GM12891 (cell line): ENCODE data around the gene ABHD4.

Experiments
- DNase-seq: peaks from one replicate; pipeline ENCODE4 v3.0.0; 2011; ENCODE audit warnings: low spot score; ENCODE audit not compliant: insufficient read length
- FAIRE-seq: peaks from 2 replicates; lab custom pipeline; 2011; peaks lifted over from hg19 to GRCh38; lab: Jason Lieb, UNC
- PAX5 ChIP-seq: IDR thresholded peaks from 2 replicates; pipeline ENCODE4 v1.6.1; 2011; ENCODE audit warnings: low read length, moderate library complexity, mild to moderate bottlenecking; ENCODE audit not compliant: insufficient read depth, severe bottlenecking
- POLR2A ChIP-seq: IDR thresholded peaks from 2 replicates; pipeline ENCODE4 v1.6.1; 2011; ENCODE audit warnings: low read depth, low read length, control low read depth
- POLR2AphosphoS5 ChIP-seq: IDR thresholded peaks from 2 replicates; pipeline ENCODE4 v1.6.1; 2011; ENCODE audit warnings: low read depth, low read length, control low read depth
- POU2F2 ChIP-seq: IDR thresholded peaks from 2 replicates; pipeline ENCODE4 v1.6.1; 2011; ENCODE audit warnings: low read depth, mild to moderate bottlenecking, control low read depth, low read length, moderate library complexity
- SPI1 ChIP-seq: IDR thresholded peaks from 2 replicates; pipeline ENCODE4 v1.6.1; 2011; ENCODE audit warnings: low read depth, low read length, control low read depth
- TAF1 ChIP-seq: IDR thresholded peaks from 2 replicates; pipeline ENCODE4 v1.6.1; 2011; ENCODE audit warnings: low read depth, low read length, control low read depth

Gene ABHD4

GRCh38 chr14:22588526-22589095 is 9.5 kb upstream of the ABHD4 start:
- TF ChIP-seq PAX5 (no peak), POU2F2 (no peak), TAF1 (no peak), SPI1 (no peak), POLR2A (no peak), POLR2AphosphoS5 (no peak)
- no peak for DNase-seq
- no peak for FAIRE-seq

- DNase-seq (peak; percentile 86), FAIRE-seq (peak; percentile 100)
- peak; percentile 97 for TF ChIP-seq POLR2A
- peak; percentile 64 for TF ChIP-seq SPI1
- peak; percentile 92 for TF ChIP-seq TAF1
- TF ChIP-seq PAX5 = no peak
- TF ChIP-seq POU2F2 = peak; percentile 85
- peak; percentile 98 for TF ChIP-seq POLR2AphosphoS5
These were observed 8.8 kb upstream of the ABHD4 start, which contains the start of gene DAD1 for GRCh38 chr14:22589096-22589839. DAD1 (minus strand) TSS chr14:22589224; CDS start chr14:22589157, 67 bp downstream.

- no peak for TF ChIP-seq POLR2AphosphoS5
- no peak for TF ChIP-seq POLR2A
- TF ChIP-seq PAX5 = no peak
- no peak for TF ChIP-seq TAF1
- TF ChIP-seq SPI1 = no peak
- TF ChIP-seq POU2F2 = no peak
- DNase-seq (no peak), FAIRE-seq (no peak)
These were observed 4.9 kb upstream of the ABHD4 start for GRCh38 chr14:22593189-22593588.

DNA sequence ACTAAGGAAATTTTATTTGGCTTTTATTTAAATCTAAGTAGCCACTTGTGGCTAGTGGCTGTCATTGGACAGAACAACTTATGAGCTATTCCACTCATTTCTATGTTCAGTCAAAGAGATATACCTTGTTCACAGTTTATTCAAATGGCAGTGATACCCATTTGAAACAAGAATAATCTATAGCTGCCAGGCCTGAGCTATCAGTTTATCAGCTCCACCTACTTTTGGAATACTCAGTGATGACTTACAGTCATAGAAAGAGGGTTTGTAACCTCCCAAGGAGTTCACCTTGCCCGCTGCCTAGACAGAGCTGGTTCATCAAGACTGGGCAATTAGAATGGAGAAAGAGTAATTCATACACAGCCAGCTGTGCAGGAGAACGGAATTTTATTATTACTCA is 4.5 kb upstream of the ABHD4 start:
- FAIRE-seq (no peak), DNase-seq (no peak)
- TF ChIP-seq POLR2A = no peak
- TF ChIP-seq POLR2AphosphoS5 = no peak
- no peak for TF ChIP-seq TAF1
- TF ChIP-seq POU2F2 = no peak
- TF ChIP-seq SPI1 = no peak
- TF ChIP-seq PAX5 = no peak

DNA sequence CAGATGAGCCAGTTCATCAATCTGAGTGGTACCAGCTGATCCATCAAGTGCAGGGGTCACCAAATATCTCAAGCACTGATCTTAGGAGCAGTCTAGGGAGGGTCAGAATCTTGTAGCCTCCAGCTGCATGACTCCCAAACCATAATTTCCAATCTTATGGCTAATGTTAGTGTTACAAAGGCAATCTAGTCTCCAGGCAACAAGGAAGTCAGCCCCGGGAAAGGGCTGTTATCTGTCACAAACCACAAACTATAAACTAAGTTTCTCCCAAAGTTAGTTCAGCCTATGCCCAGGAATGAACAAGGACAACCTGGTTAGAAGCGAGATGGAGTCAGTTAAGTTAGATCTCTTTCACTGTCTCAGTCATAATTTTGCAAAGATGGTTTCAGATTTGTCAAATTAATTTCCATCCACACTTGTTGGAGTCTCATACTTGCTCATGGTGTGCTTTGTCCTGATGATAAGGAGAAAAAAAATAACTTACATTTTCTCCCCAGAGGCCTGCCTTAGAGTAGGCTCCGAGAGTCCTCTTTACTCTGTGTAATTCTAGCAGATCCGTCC is 3.9 kb upstream of the ABHD4 start:
- FAIRE-seq = no peak
- no peak for DNase-seq
- no peak for TF ChIP-seq POU2F2
- TF ChIP-seq POLR2A = no peak
- TF ChIP-seq TAF1 = no peak
- TF ChIP-seq SPI1 = no peak
- TF ChIP-seq POLR2AphosphoS5 = no peak
- TF ChIP-seq PAX5 = no peak

- DNase-seq = no peak
- FAIRE-seq = no peak
- TF ChIP-seq TAF1 (no peak), POLR2A (no peak), POLR2AphosphoS5 (no peak), PAX5 (no peak), POU2F2 (no peak), SPI1 (no peak)
These were observed 1.7 kb upstream of the ABHD4 start for GRCh38 chr14:22596354-22596879.

DNA sequence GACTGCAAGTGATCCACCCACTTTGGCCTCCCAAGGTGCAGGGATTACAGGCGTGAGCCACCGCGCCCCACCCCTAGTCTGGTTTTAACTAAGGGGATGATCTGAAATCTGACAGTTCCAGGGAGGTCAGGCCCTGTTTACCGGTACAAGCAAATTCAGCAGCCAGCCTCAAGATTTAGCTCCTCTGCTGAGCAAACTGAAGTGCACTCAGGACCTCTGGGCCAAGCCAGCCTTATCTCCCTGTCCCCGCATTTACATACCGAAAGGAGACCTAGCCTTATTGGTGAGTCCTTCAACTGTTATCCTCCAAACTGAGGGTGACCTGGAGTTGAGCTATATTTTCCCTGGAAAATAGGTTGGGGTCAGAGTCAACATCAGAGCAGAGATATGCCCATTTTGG is 835 bp upstream of the ABHD4 start:
- DNase-seq = no peak
- FAIRE-seq = no peak
- no peak for TF ChIP-seq PAX5
- TF ChIP-seq POU2F2 = no peak
- no peak for TF ChIP-seq SPI1
- no peak for TF ChIP-seq POLR2A
- no peak for TF ChIP-seq TAF1
- no peak for TF ChIP-seq POLR2AphosphoS5

- DNase-seq (no peak), FAIRE-seq (no peak)
- no peak for TF ChIP-seq POLR2AphosphoS5
- no peak for TF ChIP-seq TAF1
These were observed 365 bp upstream of the ABHD4 start for GRCh38 chr14:22597771-22598098.

DNA sequence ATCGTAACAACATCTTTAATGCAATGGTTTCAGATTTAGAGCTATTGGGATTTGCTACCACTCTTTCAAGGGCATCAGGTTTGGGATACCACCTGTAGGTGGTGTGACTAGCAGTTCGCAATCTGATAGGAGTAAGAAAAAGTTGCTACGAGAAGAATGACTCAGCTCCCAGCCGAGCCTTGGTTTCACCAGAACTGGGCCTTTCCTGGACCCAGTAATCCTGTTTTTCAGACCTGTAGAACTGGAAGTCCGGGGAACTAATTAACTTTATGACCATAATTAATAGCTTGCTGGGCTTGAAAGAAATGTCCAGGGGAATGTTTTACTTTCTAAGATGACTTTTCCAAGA is 770 bp downstream of the ABHD4 start:
- TF ChIP-seq SPI1 (no peak), POU2F2 (no peak), TAF1 (no peak), POLR2A (no peak), POLR2AphosphoS5 (no peak), PAX5 (no peak)
- DNase-seq (no peak), FAIRE-seq (peak; percentile 41)

DNA sequence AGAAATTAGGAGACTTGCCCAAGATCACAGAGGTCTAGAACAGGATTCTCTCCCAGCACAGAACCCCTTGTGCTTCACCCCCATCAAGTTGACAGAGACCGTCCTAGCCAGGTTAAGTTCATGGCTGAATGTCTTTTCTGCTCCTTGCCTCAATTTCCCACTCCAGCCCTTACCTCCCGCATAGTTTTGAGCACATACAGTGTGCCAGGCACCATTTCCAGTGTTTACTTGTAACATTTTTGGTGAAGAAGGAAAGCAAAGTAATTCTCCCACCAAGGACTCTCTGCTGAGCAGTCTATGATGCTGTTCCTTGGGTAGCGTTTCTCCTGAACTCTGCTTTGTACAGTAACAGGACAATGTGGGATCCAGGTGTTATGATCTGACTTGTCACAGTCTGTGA is 1.2 kb downstream of the ABHD4 start:
- TF ChIP-seq POLR2A = no peak
- no peak for TF ChIP-seq TAF1
- no peak for TF ChIP-seq POU2F2
- no peak for TF ChIP-seq POLR2AphosphoS5
- no peak for TF ChIP-seq SPI1
- no peak for TF ChIP-seq PAX5
- no peak for FAIRE-seq
- DNase-seq = no peak
